H1 (cell line): ENCODE measurements around the gene ZFAND5.
A peak's percentile ranks its signal among the peaks of the same experiment; 100 is the strongest.

ENCODE experiments used
- CTCF ChIP-seq, 3 experiments: IDR thresholded peaks; 1 replicate in 2 of 3; 2 replicates in 1 of 3; pipeline versions ENCODE4 v1.5.1 to v1.6.1; 2011; ENCODE audit warnings: low read length in 3 of 3, mild to moderate bottlenecking in 3 of 3, inconsistent platforms in 2 of 3, low read depth in 1 of 3, moderate library complexity in 1 of 3; ENCODE audit not compliant: insufficient read depth in 1 of 3; ENCODE audit errors: control extremely low read depth in 1 of 3
- EZH2 ChIP-seq: fragments of 200-600 bp; sonication (generic); IDR thresholded peaks from 2 replicates; pipeline ENCODE4 v1.7.1; 2012; ENCODE audit warnings: low read depth, mild to moderate bottlenecking, moderate library complexity, low read length, inconsistent platforms; ENCODE audit not compliant: severe bottlenecking
- GABPA ChIP-seq: IDR thresholded peaks from 2 replicates; pipeline ENCODE4 v1.6.1; 2011; ENCODE audit warnings: mild to moderate bottlenecking, low read length, moderate library complexity, borderline replicate concordance; ENCODE audit not compliant: insufficient read depth
- HDAC2 ChIP-seq, 2 experiments: fragments of 300-600 bp in 1 of 2; sonication (generic) in 1 of 2; IDR thresholded peaks; 2 replicates each; pipeline ENCODE4 v1.6.1; 2011 to 2012; ENCODE audit warnings: low read depth in 2 of 2, low read length in 2 of 2, mild to moderate bottlenecking in 2 of 2, moderate library complexity in 2 of 2, borderline replicate concordance in 1 of 2, inconsistent platforms in 1 of 2
- POLR2A ChIP-seq, 2 experiments: IDR thresholded peaks; 1 replicate in 1 of 2; 2 replicates in 1 of 2; pipeline ENCODE4 v1.6.1; 2011; ENCODE audit warnings: low read depth in 2 of 2, low read length in 2 of 2, mild to moderate bottlenecking in 2 of 2; ENCODE audit errors: control extremely low read depth in 1 of 2
- POLR2AphosphoS5 ChIP-seq: IDR thresholded peaks from 2 replicates; pipeline ENCODE4 v1.6.1; 2011; ENCODE audit warnings: low read depth, low read length
- SP1 ChIP-seq: IDR thresholded peaks from 2 replicates; pipeline ENCODE4 v1.6.1; 2011; ENCODE audit warnings: low read depth, low read length
- SRF ChIP-seq: IDR thresholded peaks from 2 replicates; pipeline ENCODE4 v1.6.1; 2011; ENCODE audit warnings: mild to moderate bottlenecking, low read depth, low read length, moderate library complexity
- USF2 ChIP-seq: IDR thresholded peaks from 2 replicates; pipeline ENCODE4 v1.6.1; 2011; ENCODE audit warnings: low read length, improper control_type of control experiment

GRCh38 chr9:72333709-72334108 is 31.3 kb downstream of the ZFAND5 start:
- TF ChIP-seq CTCF (IDR thresholded peaks at IDR 0.05; ENCODE audit: control extremely low read depth in 1 of 3, insufficient read depth in 1 of 3, low read depth in 1 of 3, low read length in 3 of 3) (peak; percentile 82 to 96 (median 87)), POLR2A (IDR thresholded peaks at IDR 0.05; ENCODE audit: control extremely low read depth in 1 of 2, low read depth in 2 of 2, low read length in 2 of 2) (no peak), GABPA (no peak), HDAC2 (IDR thresholded peaks at IDR 0.05; ENCODE audit: borderline replicate concordance in 1 of 2, low read depth in 2 of 2, low read length in 2 of 2) (no peak), SRF (no peak), POLR2AphosphoS5 (no peak), SP1 (no peak), USF2 (no peak), EZH2 (no peak)
